ENCODE results near the gene MGRN1. TPM values are rescaled to one million over a fixed set of nuclear protein-coding genes. Genes with fewer than 3 reads are reported as not detected.

MGRN1 gene
- total and polyA plus RNA-seq, 2 donors (not counting 1 experiment from before 2014, with no cell fraction given), result 22.7 to 89.2 TPM

GRCh38 chr16:4625560-4626159 is 1.0 kb downstream of the MGRN1 start:
- CTCF ChIA-PET, result interaction anchor here (4.6 kb wide), 1 partner anchor 10 kb away, joined by 50 read pairs; the partner anchor contains the start of gene UBALD1
- Mint-ChIP-seq H3K27ac (peak overlapping the region; percentile 98), H3K27me3 (no peaks in the 10 kb centered on the region), H3K4me3 (peak overlapping the region; percentile 100), H3K9me3 (ENCODE audit: insufficient read depth) (no peaks in the 10 kb centered on the region), H3K4me1 (peaks cover 35% of the 10 kb centered on the region)
- Histone ChIP-seq H3K4me2 (replicated peaks; ENCODE audit: low read depth, low read length, poor library complexity, severe bottlenecking) (peak overlapping the region; percentile 81), H3K36me3 (replicated peaks in 1 of 2; ENCODE audit: control extremely low read depth in 1 of 2, control insufficient read depth in 1 of 2, extremely low read depth in 1 of 2, insufficient read depth in 2 of 2, low read length in 1 of 2) (no peaks in the 10 kb centered on the region), H3K27ac (ENCODE audit: low read length in 2 of 2) (peak overlapping the region; percentile 77 to 97), H3K9me3 (ENCODE audit: control extremely low read depth in 1 of 3, control insufficient read depth in 2 of 3, insufficient read depth in 1 of 3, low read length in 2 of 3) (no peaks in the 10 kb centered on the region), H3K4me1 (ENCODE audit: control insufficient read depth in 2 of 2, insufficient read depth in 2 of 2, low read length in 2 of 2) (peaks cover 18 to 27% of the 10 kb centered on the region in 2 donors), H3K9ac (ENCODE audit: low read length) (peak overlapping the region; percentile 96), H2AFZ (ENCODE audit: insufficient read depth, low read depth, low read length, poor library complexity, severe bottlenecking) (peak overlapping the region; percentile 64), H4K20me1 (ENCODE audit: control insufficient read depth, insufficient read depth, low read length, poor library complexity, severe bottlenecking) (peaks cover 21% of the 10 kb centered on the region), H3K27me3 (replicated peaks in 1 of 4; ENCODE audit: control extremely low read depth in 1 of 4, control insufficient read depth in 3 of 4, insufficient read depth in 4 of 4, low read length in 3 of 4) (no peaks in the 10 kb centered on the region), H3K4me3 (ENCODE audit: control extremely low read depth in 1 of 5, extremely low read depth in 1 of 5, insufficient read depth in 1 of 5, low read depth in 2 of 5, low read length in 4 of 5) (peak overlapping the region; percentile 67 to 90 (median 73)), H3K79me2 (ENCODE audit: control insufficient read depth, insufficient read depth, low read length) (peaks cover 68% of the 10 kb centered on the region)
- DNase-seq, result no peak
- POLR2A ChIA-PET, result interaction anchor here (0.7 to 3.1 kb wide), 2 partner anchors 11 to 118 kb away, joined by 6 to 33 read pairs; partner anchors contain the start of gene UBALD1
- TF ChIP-seq, protein P1, sequence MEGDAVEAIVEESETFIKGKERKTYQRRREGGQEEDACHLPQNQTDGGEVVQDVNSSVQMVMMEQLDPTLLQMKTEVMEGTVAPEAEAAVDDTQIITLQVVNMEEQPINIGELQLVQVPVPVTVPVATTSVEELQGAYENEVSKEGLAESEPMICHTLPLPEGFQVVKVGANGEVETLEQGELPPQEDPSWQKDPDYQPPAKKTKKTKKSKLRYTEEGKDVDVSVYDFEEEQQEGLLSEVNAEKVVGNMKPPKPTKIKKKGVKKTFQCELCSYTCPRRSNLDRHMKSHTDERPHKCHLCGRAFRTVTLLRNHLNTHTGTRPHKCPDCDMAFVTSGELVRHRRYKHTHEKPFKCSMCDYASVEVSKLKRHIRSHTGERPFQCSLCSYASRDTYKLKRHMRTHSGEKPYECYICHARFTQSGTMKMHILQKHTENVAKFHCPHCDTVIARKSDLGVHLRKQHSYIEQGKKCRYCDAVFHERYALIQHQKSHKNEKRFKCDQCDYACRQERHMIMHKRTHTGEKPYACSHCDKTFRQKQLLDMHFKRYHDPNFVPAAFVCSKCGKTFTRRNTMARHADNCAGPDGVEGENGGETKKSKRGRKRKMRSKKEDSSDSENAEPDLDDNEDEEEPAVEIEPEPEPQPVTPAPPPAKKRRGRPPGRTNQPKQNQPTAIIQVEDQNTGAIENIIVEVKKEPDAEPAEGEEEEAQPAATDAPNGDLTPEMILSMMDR (IDR thresholded peaks at IDR 0.05), result no peak
- no peak for TF ChIP-seq EZH2 (IDR thresholded peaks at IDR 0.05; ENCODE audit: borderline replicate concordance, insufficient read depth, low read depth, low read length, poor library complexity, severe bottlenecking)
- intact Hi-C loops (cut with micrococcal nuclease), result loop anchor here (2.0 to 10.0 kb wide), 7 partner anchors 25 to 351 kb away; partner anchors contain the start of genes ANKS3, CDIP1, DNAAF8 and NUDT16L1
- WGBS (ENCODE audit: insufficient coverage), result 21% methylated on average over 8 of the region's 11 CpGs
- ATAC-seq (ENCODE audit: low read depth), result peak; percentile 1

- Histone ChIP-seq H2AFZ (ENCODE audit: insufficient read depth, low read depth, low read length, poor library complexity, severe bottlenecking) (no peak overlapping the region), H3K36me3 (replicated peaks in 1 of 2; ENCODE audit: control extremely low read depth in 1 of 2, control insufficient read depth in 1 of 2, extremely low read depth in 1 of 2, insufficient read depth in 2 of 2, low read length in 1 of 2) (no peaks in the 10 kb centered on the region), H3K4me1 (ENCODE audit: control insufficient read depth in 2 of 2, insufficient read depth in 2 of 2, low read length in 2 of 2) (peaks cover 18 to 27% of the 10 kb centered on the region in 2 donors), H3K27ac (ENCODE audit: low read length in 2 of 2) (peak overlapping the region; percentile 77 to 97), H3K4me3 (ENCODE audit: control extremely low read depth in 1 of 5, extremely low read depth in 1 of 5, insufficient read depth in 1 of 5, low read depth in 2 of 5, low read length in 4 of 5) (no peak overlapping the region), H3K79me2 (ENCODE audit: control insufficient read depth, insufficient read depth, low read length) (peaks cover 75% of the 10 kb centered on the region), H4K20me1 (ENCODE audit: control insufficient read depth, insufficient read depth, low read length, poor library complexity, severe bottlenecking) (peaks cover 29% of the 10 kb centered on the region), H3K9ac (ENCODE audit: low read length) (no peak overlapping the region), H3K4me2 (replicated peaks; ENCODE audit: low read depth, low read length, poor library complexity, severe bottlenecking) (peak overlapping the region; percentile 81), H3K9me3 (ENCODE audit: control extremely low read depth in 1 of 3, control insufficient read depth in 2 of 3, insufficient read depth in 1 of 3, low read length in 2 of 3) (no peaks in the 10 kb centered on the region), H3K27me3 (replicated peaks in 1 of 4; ENCODE audit: control extremely low read depth in 1 of 4, control insufficient read depth in 3 of 4, insufficient read depth in 4 of 4, low read length in 3 of 4) (no peaks in the 10 kb centered on the region)
- 56% methylated on average over 6 of the region's 6 CpGs for WGBS (ENCODE audit: insufficient coverage)
- H3K27me3 Mint-ChIP-seq, result no peaks in the 10 kb centered on the region
- ATAC-seq (ENCODE audit: low read depth), result no peak
- CTCF ChIA-PET, result interaction anchor here (4.6 kb wide), 1 partner anchor 11 kb away, joined by 50 read pairs; the partner anchor contains the start of gene UBALD1
- H3K4me3 Mint-ChIP-seq, result peak overlapping the region; percentile 100
- intact Hi-C loops (cut with micrococcal nuclease), result loop anchor here (10.0 kb wide), 1 partner anchor 352 kb away; the partner anchor contains the start of gene TFAP4
- peaks cover 4% of the 10 kb centered on the region for H3K9me3 Mint-ChIP-seq (ENCODE audit: insufficient read depth)
- no peak for TF ChIP-seq EZH2 (IDR thresholded peaks at IDR 0.05; ENCODE audit: borderline replicate concordance, insufficient read depth, low read depth, low read length, poor library complexity, severe bottlenecking)
- POLR2A ChIA-PET, result interaction anchor here (3.1 kb wide), 1 partner anchor 11 kb away, joined by 33 read pairs; the partner anchor contains the start of gene UBALD1
- no peak for DNase-seq
- H3K27ac Mint-ChIP-seq, result peak overlapping the region; percentile 98
- H3K4me1 Mint-ChIP-seq, result peaks cover 37% of the 10 kb centered on the region
Observed at GRCh38 chr16:4626396-4626795, 1.8 kb downstream of the MGRN1 start.

Measured in B cell (primary cell).